Suppressor macrophage (primary cell): Measurements from ENCODE around the gene ARHGAP31.
"Not testable (repeated sequence)": the region's sequence is repeated elsewhere in the genome, so short reads cannot be mapped to it uniquely, and the experiment has no call there.

Source experiments
- DNase-seq, 4 experiments: peaks; one replicate each; pipeline ENCODE4 v3.0.0-alpha.2; 2020 to 2022

ARHGAP31 gene

DNA sequence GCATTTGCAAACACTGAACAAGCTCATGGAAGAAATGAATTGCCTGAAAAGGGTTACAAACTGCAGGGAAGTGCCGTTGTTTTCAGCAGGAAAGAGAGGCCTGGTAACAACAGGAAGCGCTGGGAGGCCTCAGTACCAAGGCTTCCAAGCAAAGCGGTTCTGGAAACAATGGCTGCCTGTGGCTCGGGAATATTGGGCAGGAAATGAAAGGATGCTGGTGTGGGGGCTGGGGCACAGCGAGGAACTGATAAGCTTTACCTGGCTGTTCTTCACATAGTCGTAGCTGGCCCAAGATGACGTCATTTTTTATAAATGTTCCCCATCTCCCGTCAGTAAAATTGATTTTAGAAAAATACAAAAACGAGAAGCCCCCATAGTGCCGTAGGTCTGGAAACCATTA lies 55.9 kb downstream of the ARHGAP31 start:
- DNase-seq: no peak

- no peak for DNase-seq
Measured at GRCh38 chr3:119351581-119351980, 57.4 kb downstream of the ARHGAP31 start.

DNA sequence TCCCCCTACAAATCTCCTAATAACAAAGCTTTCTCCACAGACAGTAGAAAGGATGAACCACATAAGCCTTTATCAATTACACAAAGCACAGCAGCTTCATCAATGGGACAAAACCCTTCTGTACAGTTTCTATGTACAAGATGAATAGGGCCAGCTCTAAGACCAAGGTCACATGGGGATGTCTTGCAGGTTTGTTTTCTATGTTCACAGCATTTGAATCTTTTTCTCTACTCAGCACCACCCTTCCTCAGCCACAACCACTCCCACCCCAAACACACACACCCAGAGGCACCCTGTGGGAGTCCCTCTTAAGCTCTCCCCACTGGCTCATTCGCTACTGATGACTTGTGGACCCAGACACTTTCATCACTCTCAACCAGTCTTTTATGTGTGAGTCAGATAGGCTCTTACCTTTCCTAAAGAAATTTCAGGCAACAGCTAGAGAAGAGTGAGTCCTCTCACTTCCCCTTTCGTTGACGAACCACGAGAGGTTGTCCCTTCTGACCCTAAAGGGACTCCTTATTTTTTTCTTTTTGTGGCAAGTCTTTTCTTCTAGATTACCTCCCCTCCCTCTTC lies 57.9 kb downstream of the ARHGAP31 start:
- DNase-seq: peak; percentile 54 to 87 (median 71)

DNA sequence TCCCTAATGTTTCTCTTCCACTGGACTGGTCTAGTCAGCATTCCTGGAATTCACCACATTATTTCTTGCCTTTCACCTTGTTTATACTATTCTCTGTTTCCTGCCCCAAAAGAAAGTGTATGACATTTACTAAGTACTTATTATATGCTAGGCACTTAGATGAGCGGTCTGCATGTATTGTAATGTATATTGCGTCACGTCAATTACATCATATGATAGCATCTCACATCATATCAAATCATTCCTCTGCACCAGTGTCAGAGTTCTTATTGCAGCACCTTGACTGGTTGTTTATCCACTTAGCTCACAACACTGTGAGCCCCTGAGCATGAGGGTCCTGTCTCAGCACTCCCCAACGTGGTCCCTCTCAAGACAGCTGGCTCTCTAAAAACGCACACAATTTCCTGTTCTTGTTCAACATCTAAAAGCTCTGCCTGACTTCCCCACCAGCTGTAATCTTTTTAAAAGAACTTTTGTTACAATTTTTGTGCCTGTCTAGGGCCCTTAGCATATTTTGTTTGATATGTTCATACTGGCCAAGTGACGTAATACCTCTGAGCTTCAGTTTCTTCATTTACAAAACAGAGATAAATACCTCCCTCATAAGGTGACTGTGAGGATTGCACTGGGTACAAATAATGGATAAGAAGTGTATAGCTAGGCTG lies 58.8 kb downstream of the ARHGAP31 start:
- DNase-seq: peak in 3 of 4 experiments; percentile 30 to 64 (median 51)

DNA sequence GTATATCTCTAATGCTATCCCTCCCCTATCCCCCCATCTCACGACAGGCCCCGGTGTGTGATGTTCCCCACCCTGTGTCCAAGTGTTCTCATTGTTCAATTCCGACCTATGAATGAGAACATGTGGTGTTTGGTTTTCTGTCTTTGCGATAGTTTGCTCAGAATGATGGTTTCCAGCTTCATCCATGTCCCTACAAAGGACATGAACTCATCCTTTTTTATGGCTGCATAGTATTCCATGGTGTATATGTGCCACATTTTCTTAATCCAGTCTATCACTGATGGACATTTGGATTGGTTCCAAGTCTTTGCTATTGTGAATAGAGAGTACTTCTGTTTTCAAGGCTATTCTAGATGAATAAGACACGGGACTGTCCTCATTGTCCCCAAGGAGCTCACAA lies 61.4 kb downstream of the ARHGAP31 start:
- DNase-seq: not testable (repeated sequence)

GRCh38 chr3:119356646-119357045 lies 62.5 kb downstream of the ARHGAP31 start:
- DNase-seq: peak in 1 of 4 experiments; percentile 20

- DNase-seq: peak in 1 of 4 experiments; percentile 6
Measured at GRCh38 chr3:119357190-119357589, 63.0 kb downstream of the ARHGAP31 start.

GRCh38 chr3:119359476-119360326 lies 65.5 kb downstream of the ARHGAP31 start:
- peak in 3 of 4 experiments; percentile 36 to 51 (median 37) for DNase-seq

DNA sequence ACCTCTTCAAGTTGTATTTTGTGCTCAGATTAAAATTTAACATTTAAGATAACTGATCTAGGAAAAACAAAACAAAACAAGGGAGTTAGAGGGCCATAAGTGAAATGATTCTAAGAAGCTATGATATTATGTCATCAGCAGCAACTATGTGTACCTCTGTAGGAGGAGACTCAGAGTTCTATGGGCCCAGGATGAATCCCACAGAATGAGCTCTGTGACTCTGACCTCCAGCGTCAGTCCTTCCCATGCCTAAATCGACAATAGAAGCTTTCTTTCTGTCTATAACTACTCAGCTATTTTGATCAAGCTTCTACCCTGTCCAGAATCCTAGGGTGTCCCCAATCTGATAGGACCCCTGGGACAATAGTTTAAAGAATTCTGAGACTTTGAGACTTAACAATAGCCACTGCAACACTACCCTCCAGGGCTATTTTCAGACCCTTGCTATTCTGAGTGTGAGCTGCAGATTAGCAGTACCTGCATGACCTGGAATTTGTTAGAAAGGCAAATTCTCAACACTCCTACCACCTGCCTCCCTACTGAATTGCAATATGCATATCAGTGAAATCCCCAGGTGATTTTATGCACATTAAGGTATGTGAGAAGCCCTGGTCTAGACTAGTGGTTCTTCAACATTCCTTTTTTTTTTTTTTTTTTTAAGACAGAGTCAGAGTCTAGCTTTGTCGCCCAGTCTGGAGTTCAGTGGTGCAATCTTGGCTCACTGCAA lies 66.7 kb downstream of the ARHGAP31 start:
- no peak for DNase-seq

- no peak for DNase-seq
Measured at GRCh38 chr3:119362010-119362409, 67.8 kb downstream of the ARHGAP31 start.

- DNase-seq: no peak
Measured at GRCh38 chr3:119362940-119363725, 69.0 kb downstream of the ARHGAP31 start.

- no peak for DNase-seq
Measured at GRCh38 chr3:119364401-119364800, 70.2 kb downstream of the ARHGAP31 start.

DNA sequence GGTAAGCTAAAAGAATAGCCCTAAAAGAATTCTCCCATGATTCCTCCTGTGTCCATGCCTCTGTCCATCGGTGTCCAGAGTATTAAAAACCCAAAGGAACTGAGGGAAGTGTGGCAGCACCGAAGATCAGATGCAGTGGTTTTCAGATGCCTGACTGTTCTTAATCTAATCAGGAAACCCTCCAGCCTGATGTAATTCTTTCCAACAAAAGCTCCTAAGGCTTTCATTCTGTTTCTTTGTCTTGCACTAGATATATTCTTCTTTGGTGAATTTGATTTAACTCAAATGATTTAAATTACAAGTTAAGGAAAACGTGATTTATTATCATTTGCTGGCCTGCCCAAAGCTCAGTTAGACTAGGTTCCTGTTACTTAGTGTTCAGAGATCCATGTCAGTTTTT lies 71.2 kb downstream of the ARHGAP31 start:
- DNase-seq: no peak

GRCh38 chr3:119367000-119367399 lies 72.8 kb downstream of the ARHGAP31 start:
- DNase-seq: no peak

- DNase-seq: no peak
Measured at GRCh38 chr3:119368298-119368697, 74.1 kb downstream of the ARHGAP31 start.

GRCh38 chr3:119371786-119372185 lies 77.6 kb downstream of the ARHGAP31 start:
- not testable (repeated sequence) for DNase-seq

GRCh38 chr3:119375106-119375505 lies 80.9 kb downstream of the ARHGAP31 start:
- DNase-seq: no peak

DNA sequence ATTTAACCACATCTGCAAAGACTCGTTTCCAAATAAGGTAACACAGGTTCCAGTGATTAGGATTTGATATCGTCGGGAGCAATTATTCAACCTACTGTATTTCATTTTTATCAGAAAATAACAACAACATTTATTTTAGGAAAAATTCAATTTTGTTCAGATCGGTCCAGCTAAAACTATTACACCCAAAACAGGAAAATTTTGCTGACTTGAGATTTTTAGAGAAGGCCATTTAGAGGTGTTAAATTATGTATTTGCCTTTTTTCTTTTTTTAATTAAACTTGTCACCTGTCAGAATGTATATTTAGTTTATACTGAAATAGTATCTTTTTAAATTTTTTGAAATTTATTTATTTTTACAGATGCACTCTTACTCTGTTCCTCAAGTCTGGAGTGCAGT lies 81.3 kb downstream of the ARHGAP31 start:
- no peak for DNase-seq

DNA sequence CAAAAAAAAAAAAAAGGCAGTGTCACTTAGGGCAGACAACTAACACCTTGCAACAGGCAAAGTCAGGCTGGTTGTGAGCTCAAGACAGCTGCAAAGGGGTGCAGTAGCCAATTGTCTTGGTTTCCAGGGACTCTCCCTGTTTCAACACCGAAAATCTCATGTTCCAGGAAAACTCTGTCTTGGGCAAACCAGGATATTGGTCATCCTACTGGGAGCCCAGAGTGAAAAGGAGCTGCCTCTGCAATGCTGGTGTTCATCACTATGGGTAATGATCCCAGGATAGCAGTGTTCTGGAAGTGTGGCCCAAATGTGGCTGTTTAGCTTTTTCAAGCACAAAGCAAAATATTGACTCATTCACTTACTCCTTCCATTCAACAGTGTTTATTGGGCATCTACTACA lies 82.6 kb downstream of the ARHGAP31 start:
- no peak for DNase-seq

- DNase-seq: no peak
Measured at GRCh38 chr3:119378259-119378803, 84.1 kb downstream of the ARHGAP31 start.

DNA sequence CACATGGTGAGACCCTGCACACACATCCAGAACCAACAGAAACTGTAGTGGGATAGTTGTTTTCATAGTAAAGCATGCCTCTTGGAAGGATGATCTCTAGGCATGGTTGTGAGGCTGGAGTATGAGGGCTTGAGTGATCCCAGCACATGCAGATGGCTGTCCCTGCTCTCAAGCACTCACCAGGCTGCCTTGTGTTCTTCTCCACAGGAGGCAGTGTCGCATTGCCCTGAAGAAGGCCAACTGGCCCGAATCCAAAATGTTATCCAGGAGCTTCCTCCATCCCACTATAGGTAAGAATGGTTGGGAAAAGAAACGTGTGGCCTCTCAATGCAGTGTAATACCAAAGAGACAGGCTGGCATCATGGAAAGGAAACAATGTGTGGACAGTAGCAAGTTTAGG lies 86.5 kb downstream of the ARHGAP31 start:
- DNase-seq: no peak

GRCh38 chr3:119382134-119382533 lies 88.0 kb downstream of the ARHGAP31 start:
- DNase-seq: no peak
